ENCODE results near the gene TECPR2. TPM values are rescaled to one million over a fixed set of nuclear protein-coding genes. Genes with fewer than 3 reads are reported as not detected.

Gene TECPR2
- total RNA-seq, 1 donor from 2014 or later, result 36.1 TPM

DNA sequence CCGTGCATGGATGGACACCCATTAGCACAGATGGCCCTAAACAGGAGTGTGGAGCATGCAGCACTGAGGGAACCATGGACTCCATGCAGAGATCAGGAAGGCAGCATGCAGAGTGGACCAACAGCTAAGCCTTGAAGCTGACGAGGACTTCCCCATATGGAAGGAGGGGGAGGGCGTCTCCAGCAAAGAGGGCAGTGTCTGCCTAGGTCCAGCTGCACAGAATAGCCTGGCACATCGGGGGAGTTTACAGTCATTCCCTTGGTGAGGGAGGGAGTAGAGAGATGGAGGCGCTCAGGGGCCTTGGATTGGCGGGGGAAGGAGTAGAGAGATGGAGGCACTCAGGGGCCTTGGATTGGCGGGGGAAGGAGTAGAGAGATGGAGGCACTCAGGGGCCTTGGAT lies 82.3 kb downstream of the TECPR2 start:
- intact Hi-C loops (cut with DNase I), result no loop called here
- DNase-seq (ENCODE audit: low spot score) (no peak), ATAC-seq (no peak)

GRCh38 chr14:102445641-102446040 lies 82.9 kb downstream of the TECPR2 start:
- no peak for ATAC-seq
- intact Hi-C loops (cut with DNase I), result no loop called here
- DNase-seq (ENCODE audit: low spot score), result no peak

DNA sequence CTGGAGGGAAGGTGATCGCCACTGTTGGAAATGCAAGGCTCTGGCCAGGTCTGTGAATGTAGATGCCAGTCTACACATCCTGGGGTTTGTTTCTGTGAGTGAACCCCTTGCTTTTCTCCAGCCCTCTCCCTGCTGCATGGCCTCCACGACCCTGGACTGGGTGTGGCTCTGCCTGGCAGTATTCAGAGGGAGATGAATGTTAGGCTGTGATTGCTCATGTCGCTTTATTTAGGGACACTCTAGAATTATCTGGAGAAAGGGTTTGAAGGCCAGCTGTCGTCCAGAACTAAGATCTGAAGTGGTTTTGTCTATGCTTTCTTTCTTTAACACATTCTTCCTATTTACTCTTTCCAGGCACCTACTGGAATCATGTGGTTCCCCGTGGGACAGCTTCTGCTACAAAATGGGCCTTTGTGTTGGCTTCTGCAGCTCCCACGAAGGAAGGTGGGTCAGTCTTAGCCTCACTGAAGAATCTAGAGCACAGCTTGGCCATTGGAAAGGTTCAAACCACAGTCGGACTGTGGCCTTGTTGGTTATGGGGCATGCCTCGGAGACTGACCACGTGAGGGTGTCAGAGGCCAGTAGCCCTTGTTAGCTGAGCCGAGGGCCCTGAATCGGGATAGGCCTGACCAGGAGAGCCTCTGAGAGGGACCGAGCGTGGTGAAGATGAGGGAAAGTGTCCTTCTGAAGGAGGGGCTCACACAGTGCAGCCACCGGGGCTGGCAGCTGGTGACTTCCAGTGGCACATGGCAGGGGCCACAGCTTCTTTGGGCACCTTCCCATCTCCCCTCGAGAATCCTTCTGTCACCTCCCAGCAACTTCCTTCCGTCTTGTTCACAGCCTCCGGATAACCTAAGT lies 87.7 kb downstream of the TECPR2 start:
- DNase-seq (ENCODE audit: low spot score) (no peak), ATAC-seq (no peak)
- intact Hi-C loops (cut with DNase I), result no loop called here

GRCh38 chr14:102451064-102451352 lies 88.3 kb downstream of the TECPR2 start:
- DNase-seq (ENCODE audit: low spot score), result no peak
- ATAC-seq, result no peak
- intact Hi-C loops (cut with DNase I), result no loop called here

DNA sequence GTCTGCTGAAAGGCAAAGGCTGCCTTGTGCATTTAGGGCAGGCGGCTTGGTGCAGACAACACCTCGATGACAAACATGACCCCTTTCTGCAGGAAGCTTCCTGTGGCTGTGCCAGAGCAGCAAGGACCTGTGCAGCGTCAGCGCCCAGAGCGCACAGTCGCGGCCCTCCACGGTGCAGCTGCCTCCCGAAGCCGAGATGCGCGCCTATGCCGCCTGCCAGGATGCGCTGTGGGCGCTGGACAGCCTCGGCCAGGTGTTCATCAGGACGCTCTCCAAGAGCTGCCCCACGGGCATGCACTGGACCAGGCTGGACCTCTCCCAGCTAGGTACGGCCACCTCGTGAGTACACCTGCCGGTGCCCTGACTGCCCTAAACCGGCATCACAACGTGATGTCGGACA lies 89.6 kb downstream of the TECPR2 start:
- ATAC-seq, result no peak
- no peak for DNase-seq (ENCODE audit: low spot score)
- intact Hi-C loops (cut with DNase I), result no loop called here

DNA sequence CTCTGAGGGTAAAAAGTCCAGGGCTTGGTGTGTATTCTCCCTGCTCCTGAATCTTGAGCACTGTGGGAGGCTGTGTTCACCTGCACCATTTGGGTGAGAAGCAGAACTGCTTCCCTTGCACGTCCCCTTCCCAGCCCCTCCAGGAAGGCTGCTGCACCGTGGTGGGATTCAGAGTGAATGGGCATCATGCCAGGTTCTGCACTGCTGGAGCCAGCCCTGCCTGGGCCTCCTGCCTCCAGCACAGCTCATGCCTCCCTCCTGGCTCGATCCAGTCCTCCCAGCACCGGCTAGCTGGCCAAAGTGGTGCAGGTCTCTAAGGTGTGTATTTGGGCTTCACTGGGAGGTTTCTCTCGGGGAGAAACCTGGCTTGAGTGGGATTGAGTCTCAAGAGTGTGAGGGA lies 92.0 kb downstream of the TECPR2 start:
- intact Hi-C loops (cut with DNase I), result no loop called here
- no peak for ATAC-seq
- DNase-seq (ENCODE audit: low spot score), result no peak

GRCh38 chr14:102457509-102457908 lies 94.8 kb downstream of the TECPR2 start:
- DNase-seq (ENCODE audit: low spot score) (no peak), ATAC-seq (no peak)
- intact Hi-C loops (cut with DNase I), result no loop called here

DNA sequence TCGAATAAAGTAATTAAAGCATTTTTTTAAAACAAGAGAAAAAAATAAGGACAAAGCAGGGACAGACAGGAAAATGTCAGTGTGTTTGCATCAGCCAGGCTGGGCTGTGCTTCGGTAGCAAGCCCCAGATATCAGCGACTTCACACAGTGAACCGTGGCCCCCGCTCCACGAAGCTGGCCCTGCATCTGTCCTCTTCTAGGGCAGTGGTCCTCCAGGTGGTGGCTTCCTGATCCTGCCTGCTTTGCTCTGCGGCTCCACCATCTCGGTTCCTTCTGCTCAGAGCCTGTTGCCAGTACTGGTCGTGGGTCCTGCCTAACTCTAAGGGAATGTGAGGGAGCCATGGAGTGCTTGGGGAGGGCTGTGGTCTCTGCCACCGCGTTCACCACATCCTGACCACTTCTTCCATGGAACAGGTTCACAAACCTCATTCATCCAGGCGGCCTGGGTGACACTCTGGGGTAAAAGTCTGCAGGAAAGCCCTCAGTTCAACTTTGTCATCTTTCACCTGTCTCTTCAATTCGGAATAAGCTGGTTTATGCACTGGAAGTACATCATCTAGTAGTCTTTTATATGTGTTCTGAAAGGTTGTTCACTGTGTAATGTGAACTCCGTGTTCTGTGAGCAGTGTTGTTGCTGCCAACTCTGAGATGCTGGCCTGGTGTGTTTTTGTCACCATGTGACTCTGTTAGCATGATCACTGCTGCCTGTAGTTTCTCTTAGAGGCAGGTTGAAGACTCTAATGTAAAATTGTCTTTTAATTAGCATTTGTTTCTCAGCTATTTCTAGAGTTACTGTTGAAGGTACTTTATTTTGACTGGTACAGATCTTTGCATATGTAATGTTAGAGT lies 99.0 kb downstream of the TECPR2 start:
- intact Hi-C loops (cut with DNase I), result no loop called here
- DNase-seq (ENCODE audit: low spot score), result no peak
- ATAC-seq, result no peak

- no peak for ATAC-seq
- DNase-seq (ENCODE audit: low spot score), result no peak
- intact Hi-C loops (cut with DNase I), result no loop called here
These were observed 99.7 kb downstream of the TECPR2 start for GRCh38 chr14:102462391-102462790.

- no peak for DNase-seq (ENCODE audit: low spot score)
- no peak for ATAC-seq
- intact Hi-C loops (cut with DNase I), result no loop called here
These were observed 101.3 kb downstream of the TECPR2 start for GRCh38 chr14:102464006-102464405.

DNA sequence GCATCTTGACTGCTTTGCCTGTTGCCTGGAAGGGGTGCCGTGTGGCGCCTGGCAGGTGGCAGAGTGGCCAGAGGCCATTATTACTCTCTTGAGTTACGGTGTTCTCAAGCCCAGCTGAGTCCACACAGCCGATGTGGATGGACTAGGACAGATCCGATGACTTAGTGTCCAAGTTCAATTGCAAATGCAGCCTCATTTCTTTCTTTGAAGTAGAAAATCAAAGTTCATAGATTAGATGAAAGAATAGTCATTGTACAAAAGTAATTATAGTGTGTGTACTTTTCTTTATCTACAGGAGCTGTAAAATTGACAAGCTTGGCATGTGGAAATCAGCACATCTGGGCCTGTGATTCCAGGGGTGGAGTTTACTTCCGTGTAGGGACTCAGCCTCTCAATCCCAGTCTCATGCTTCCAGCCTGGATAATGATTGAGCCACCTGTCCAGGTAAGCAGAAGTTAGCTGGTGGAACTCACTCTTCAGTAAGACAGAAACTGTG lies 102.2 kb downstream of the TECPR2 start:
- intact Hi-C loops (cut with DNase I), result no loop called here
- no peak for ATAC-seq
- no peak for DNase-seq (ENCODE audit: low spot score)

DNA sequence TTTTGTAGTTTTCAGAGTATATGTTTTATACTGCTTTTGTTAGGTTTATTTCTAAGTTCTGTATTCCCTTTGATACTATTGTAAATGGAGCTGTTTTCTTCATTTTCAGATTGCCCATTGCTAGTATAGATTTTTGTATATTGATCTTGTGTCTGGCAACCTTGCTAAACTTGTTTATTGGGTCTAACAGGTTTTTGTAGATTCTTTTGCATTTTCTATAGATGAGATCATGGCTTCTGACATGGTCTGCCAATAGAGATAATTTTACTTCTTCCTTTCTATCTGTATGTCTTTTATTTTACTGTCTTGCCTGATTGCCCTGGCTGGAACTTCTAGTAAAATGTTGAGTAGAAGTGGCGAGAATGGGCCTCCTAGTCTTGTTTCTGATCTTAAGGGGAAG lies 106.5 kb downstream of the TECPR2 start:
- intact Hi-C loops (cut with DNase I), result no loop called here
- DNase-seq (ENCODE audit: low spot score), result no peak
- no peak for ATAC-seq

DNA sequence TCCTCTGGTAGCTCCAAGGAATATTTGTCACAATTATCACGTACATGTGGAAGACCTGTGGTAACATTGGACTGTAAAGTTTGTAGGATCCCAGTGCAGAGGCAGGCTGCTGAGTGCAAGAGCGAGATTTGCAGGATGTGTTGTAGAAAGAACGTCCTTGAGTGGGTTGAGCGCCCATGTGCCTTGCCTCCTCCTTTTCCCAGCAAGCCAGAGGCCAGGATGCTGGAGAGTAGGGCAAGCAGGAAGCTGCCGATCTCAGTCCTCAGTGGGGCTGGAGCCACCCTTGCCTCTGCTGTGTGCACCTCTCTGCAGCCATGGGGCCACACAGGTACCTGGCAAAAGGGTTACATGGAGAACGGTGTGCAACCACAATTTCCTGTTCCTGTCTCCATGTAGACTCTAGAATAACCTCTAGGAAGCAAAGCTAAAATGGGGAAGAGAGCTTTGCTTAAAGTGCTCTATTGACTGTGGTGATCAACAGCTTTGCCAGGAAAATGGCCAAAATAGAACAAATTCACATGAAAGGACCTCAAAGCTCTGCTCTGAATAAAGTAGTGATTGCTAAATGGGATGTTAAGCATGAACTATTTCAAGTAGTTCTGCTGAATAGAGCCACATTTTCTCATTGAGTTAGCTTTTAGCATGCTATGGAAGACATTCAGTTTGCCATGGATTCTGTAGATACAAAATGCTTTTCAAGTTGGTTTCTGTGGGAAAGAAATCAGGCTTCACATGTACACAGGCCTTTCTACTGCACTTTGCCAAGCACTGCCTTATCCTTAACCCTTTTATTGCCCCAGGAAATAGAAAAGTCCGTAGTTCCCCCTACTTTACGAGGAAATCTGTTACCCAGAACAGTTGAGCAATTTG lies 109.4 kb downstream of the TECPR2 start:
- intact Hi-C loops (cut with DNase I), result no loop called here
- no peak for DNase-seq (ENCODE audit: low spot score)
- ATAC-seq, result no peak

DNA sequence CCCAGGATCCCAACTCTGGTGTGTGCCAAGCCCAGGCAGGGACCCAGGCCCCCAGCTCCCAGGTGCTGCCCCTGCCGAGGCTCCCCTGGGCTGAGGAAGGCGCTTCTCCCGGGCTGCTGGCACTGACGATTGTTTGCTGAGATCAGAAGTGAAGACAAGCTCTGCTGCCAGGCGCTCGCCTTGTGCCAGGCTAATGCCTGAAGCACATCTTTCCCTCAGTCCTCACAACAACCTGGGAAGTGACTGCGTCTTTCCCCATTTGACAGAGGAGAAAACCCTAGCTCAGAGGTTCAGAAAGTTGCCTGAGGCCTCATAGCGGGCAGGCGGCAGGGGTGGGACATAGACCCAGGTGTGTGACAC lies 110.0 kb downstream of the TECPR2 start:
- intact Hi-C loops (cut with DNase I), result no loop called here
- ATAC-seq (no peak), DNase-seq (ENCODE audit: low spot score) (no peak)

DNA sequence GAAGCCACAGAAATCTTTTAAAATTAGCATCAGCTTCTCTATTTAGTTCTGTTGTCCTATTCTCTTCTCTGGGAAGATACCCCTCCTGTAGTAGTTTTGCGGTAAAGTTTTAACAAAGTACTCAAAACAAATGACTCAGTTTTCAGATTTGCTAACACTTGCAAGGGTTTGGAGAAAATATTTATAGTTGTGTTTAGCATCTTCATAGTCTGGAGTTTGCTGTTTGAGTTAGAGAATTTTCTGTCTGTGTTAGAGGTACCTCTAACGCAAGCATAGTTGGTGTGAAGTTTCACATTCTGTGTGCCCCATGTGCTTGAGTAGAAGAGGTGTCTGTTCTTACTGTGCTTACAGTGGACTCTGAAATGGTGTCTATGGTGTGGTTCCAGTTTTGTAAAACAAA lies 110.8 kb downstream of the TECPR2 start:
- ATAC-seq (no peak), DNase-seq (ENCODE audit: low spot score) (no peak)
- intact Hi-C loops (cut with DNase I), result no loop called here

DNA sequence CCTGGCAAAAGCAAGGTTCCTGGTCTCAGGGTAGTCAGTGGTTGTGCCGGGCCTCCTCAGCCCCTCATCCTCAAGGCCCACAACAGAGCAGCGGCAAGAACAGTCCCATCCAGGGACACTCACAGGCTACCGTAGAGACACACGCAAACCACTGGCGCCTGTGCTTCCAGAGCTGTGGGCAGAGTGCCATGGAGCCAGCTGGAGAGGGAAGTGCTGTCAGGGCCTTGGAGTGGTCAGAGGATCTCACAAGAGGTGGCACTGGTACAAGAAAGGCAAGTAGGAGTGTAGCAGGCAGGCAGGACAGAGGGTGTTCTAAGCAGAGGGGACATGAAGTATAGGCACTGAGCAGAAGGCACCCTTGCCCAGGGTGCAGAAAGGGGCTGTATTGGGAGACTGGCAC lies 112.2 kb downstream of the TECPR2 start:
- ATAC-seq, result peak; percentile 22
- intact Hi-C loops (cut with DNase I), result no loop called here
- DNase-seq (ENCODE audit: low spot score), result no peak

DNA sequence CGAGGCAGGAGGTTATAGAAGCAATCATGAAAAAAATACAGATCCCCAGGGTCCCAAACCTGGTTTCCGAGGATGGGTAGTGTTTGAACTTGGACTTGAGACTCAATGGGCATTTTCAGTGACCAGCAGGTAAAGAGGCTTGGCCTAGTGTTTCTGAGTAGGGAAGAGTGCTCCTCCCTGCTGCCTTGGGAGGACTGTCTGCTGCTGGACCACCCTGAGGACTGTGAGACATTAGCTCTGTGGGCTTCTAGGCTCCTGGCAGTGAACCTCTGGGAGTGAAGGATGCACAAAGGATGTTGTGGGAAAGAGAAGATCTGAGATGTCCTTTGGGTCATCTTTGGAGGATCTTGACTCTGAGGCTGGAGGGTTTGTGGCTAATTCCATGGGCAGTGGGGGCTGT lies 116.4 kb downstream of the TECPR2 start:
- no peak for ATAC-seq
- DNase-seq (ENCODE audit: low spot score), result no peak
- intact Hi-C loops (cut with DNase I), result no loop called here

- DNase-seq (ENCODE audit: low spot score) (no peak), ATAC-seq (peak; percentile 32)
- intact Hi-C loops (cut with DNase I), result no loop called here
These were observed 117.0 kb downstream of the TECPR2 start for GRCh38 chr14:102479777-102480176.

- ATAC-seq (no peak), DNase-seq (ENCODE audit: low spot score) (no peak)
- intact Hi-C loops (cut with DNase I), result no loop called here
These were observed 118.6 kb downstream of the TECPR2 start for GRCh38 chr14:102481371-102481770.
